Gastroesophageal sphincter (tissue), 4 donors: Measurements from ENCODE around the gene PPP1R14B. TPM values are rescaled to one million over a fixed set of nuclear protein-coding genes. Genes with fewer than 3 reads are reported as not detected.

Source experiments
- ATAC-seq: fragments of 150-250 bp; one replicate; pipeline ENCODE4 v1.9.1; 2016; ENCODE audit warnings: mild to moderate bottlenecking, moderate library complexity
- H3K27ac ChIP-seq, 4 donors: fragments of 200-600 bp; sonication (generic) in 3 of 4; 1 replicate in 3 of 4; 2 replicates in 1 of 4; pipeline ENCODE4 v1.5.1; 2016 to 2019
- H3K27me3 ChIP-seq: fragments of 200-600 bp; sonication (generic); one replicate; pipeline ENCODE4 v1.5.1; 2019
- H3K36me3 ChIP-seq, 2 donors: fragments of 200-600 bp; sonication (generic); one replicate each; pipeline ENCODE4 v1.5.1; 2019; ENCODE audit warnings: control low read depth in 1 of 2
- H3K4me1 ChIP-seq, 3 donors: fragments of 200-600 bp; sonication (generic); 1 replicate in 2 of 3; 2 replicates in 1 of 3; pipeline ENCODE4 v1.5.1; 2016 to 2019; ENCODE audit warnings: control low read depth in 2 of 3
- H3K4me3 ChIP-seq, 2 donors: fragments of 200-600 bp; sonication (generic); one replicate each; pipeline ENCODE4 v1.5.1; 2019; ENCODE audit warnings: mild to moderate bottlenecking in 1 of 2, moderate library complexity in 1 of 2
- H3K9me3 ChIP-seq, 3 donors: fragments of 200-600 bp; sonication (generic); one replicate each; pipeline ENCODE4 v1.5.1; 2017 to 2019; ENCODE audit warnings: control low read depth in 2 of 3
- EP300 ChIP-seq: sonication (generic); formaldehyde crosslinking; IDR thresholded peaks from one replicate; pipeline ENCODE4 v1.6.1; 2017; ENCODE audit warnings: antibody characterized with exemption, mild to moderate bottlenecking
- POLR2A ChIP-seq, 2 donors: fragments of 450-650 bp; IDR thresholded peaks; one replicate each; pipeline ENCODE4 v1.6.1; 2017; ENCODE audit warnings: antibody characterized with exemption in 2 of 2, mild to moderate bottlenecking in 2 of 2, moderate library complexity in 1 of 2
- POLR2AphosphoS5 ChIP-seq: sonication (generic); formaldehyde crosslinking; IDR thresholded peaks from one replicate; pipeline ENCODE4 v1.6.1; 2017; ENCODE audit warnings: antibody characterized with exemption
- WGBS, 2 donors: methylation state at CpG; one replicate each; pipeline ENCODE4 v1.1.5; 2018; ENCODE audit warnings: low coverage in 1 of 2; 5-methylcytosine and 5-hydroxymethylcytosine counted together
- total RNA-seq, 4 donors: library from RNA; depleted of rRNA; stranded (reverse); fragments of >200 nt; gene quantifications; one replicate each; pipeline ENCODE4 v1.1.0, GENCODE V29; 2016
- TF ChIP-seq, protein P1 (sequence below), 4 experiments: fragments of 200-600 bp in 2 of 4; fragments of 450-650 bp in 2 of 4; sonication (generic) in 1 of 4; IDR thresholded peaks; one replicate each; pipeline ENCODE4 v1.5.1; 2017 to 2019; ENCODE audit warnings: antibody characterized with exemption in 4 of 4, mild to moderate bottlenecking in 2 of 4, moderate library complexity in 2 of 4

PPP1R14B gene
- total RNA-seq, 4 donors from 2014 or later, result 37.2 to 123 (median 70.9) TPM

- no peak for ATAC-seq
- no peak for TF ChIP-seq EP300
- no peak for TF ChIP-seq POLR2AphosphoS5
- TF ChIP-seq, protein P1, sequence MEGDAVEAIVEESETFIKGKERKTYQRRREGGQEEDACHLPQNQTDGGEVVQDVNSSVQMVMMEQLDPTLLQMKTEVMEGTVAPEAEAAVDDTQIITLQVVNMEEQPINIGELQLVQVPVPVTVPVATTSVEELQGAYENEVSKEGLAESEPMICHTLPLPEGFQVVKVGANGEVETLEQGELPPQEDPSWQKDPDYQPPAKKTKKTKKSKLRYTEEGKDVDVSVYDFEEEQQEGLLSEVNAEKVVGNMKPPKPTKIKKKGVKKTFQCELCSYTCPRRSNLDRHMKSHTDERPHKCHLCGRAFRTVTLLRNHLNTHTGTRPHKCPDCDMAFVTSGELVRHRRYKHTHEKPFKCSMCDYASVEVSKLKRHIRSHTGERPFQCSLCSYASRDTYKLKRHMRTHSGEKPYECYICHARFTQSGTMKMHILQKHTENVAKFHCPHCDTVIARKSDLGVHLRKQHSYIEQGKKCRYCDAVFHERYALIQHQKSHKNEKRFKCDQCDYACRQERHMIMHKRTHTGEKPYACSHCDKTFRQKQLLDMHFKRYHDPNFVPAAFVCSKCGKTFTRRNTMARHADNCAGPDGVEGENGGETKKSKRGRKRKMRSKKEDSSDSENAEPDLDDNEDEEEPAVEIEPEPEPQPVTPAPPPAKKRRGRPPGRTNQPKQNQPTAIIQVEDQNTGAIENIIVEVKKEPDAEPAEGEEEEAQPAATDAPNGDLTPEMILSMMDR (IDR thresholded peaks at IDR 0.05), result no peak
- TF ChIP-seq POLR2A (IDR thresholded peaks at IDR 0.05), result no peak
- peaks cover 0 to 63% of the 10 kb centered on the region in 2 donors for H3K36me3 ChIP-seq
- no peaks in the 10 kb centered on the region for H3K27me3 ChIP-seq
- H3K4me3 ChIP-seq, result no peak overlapping the region
- peaks cover 0 to 38% (median 24%) of the 10 kb centered on the region in 3 donors for H3K4me1 ChIP-seq
- no peak overlapping the region for H3K27ac ChIP-seq
- no peaks in the 10 kb centered on the region for H3K9me3 ChIP-seq
- WGBS, 2 donors, result 80% methylated on average over 14 of the region's 35 CpGs; no CpG with 5 or more reads in 1 of the 2 donors
Measured at GRCh38 chr11:64255135-64256128, 8.7 kb upstream of the PPP1R14B start.

GRCh38 chr11:64254326-64254725 lies 7.6 kb upstream of the PPP1R14B start:
- Histone ChIP-seq H3K9me3 (no peaks in the 10 kb centered on the region), H3K27me3 (no peaks in the 10 kb centered on the region), H3K27ac (no peak overlapping the region), H3K4me3 (no peak overlapping the region), H3K36me3 (peaks cover 0 to 52% of the 10 kb centered on the region in 2 donors), H3K4me1 (peaks cover 0 to 41% (median 25%) of the 10 kb centered on the region in 3 donors)
- TF ChIP-seq EP300, result no peak
- ATAC-seq, result no peak
- 80% methylated on average over 1 of the region's 7 CpGs; no CpG with 5 or more reads in 1 of the 2 donors for WGBS, 2 donors

GRCh38 chr11:64253481-64253880 lies 6.7 kb upstream of the PPP1R14B start:
- no peak overlapping the region for H3K27ac ChIP-seq
- H3K27me3 ChIP-seq, result no peaks in the 10 kb centered on the region
- no CpG with 5 or more reads among the region's 5 CpGs for WGBS, 2 donors
- TF ChIP-seq POLR2AphosphoS5 (no peak), POLR2A (IDR thresholded peaks at IDR 0.05) (no peak), EP300 (no peak)
- TF ChIP-seq, protein P1 (IDR thresholded peaks at IDR 0.05), result no peak
- H3K9me3 ChIP-seq, result no peaks in the 10 kb centered on the region
- H3K4me3 ChIP-seq, result no peak overlapping the region
- ATAC-seq, result no peak
- H3K36me3 ChIP-seq, result peaks cover 0 to 44% of the 10 kb centered on the region in 2 donors
- H3K4me1 ChIP-seq, result peaks cover 0 to 41% (median 25%) of the 10 kb centered on the region in 3 donors

DNA sequence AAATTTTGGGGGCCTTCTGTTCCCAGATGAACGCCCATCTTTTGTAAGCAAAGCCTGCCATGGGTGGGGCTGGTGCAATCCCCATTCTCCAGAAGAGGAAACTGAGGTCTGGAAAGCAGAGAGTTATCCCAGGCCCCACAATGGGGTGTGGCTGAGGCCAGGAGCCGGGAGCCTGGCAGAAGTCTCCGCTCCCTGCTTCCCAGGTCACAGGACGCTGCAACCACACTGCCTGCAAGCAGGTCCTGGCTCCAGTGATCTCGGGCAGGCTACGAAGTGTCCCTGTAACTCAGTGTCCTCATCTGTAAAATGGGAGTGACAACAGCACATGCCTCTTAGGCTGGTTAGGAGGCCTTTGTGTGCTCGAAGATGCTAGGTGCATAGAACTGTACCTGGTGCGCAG lies 6.3 kb upstream of the PPP1R14B start:
- 62% methylated on average over 3 of the region's 8 CpGs; no CpG with 5 or more reads in 1 of the 2 donors for WGBS, 2 donors
- Histone ChIP-seq H3K27ac (peak overlapping the region in 3 of 4 donors; percentile 57 to 86 (median 83)), H3K36me3 (peaks cover 0 to 39% of the 10 kb centered on the region in 2 donors), H3K4me1 (peaks cover 0 to 41% (median 25%) of the 10 kb centered on the region in 3 donors), H3K4me3 (peak overlapping the region in 1 of 2 donors; percentile 93), H3K27me3 (no peaks in the 10 kb centered on the region), H3K9me3 (no peaks in the 10 kb centered on the region)
- ATAC-seq, result no peak
- TF ChIP-seq, protein P1 (IDR thresholded peaks at IDR 0.05), result no peak
- no peak for TF ChIP-seq POLR2A (IDR thresholded peaks at IDR 0.05)
- TF ChIP-seq EP300, result no peak
- no peak for TF ChIP-seq POLR2AphosphoS5

- TF ChIP-seq, protein P1 (IDR thresholded peaks at IDR 0.05), result peak in 3 of 4 experiments; percentile 17 to 44 (median 17)
- TF ChIP-seq POLR2AphosphoS5 (no peak), EP300 (no peak)
- H3K27me3 ChIP-seq, result no peaks in the 10 kb centered on the region
- H3K4me1 ChIP-seq, result peaks cover 0 to 49% (median 30%) of the 10 kb centered on the region in 3 donors
- H3K4me3 ChIP-seq, result peak overlapping the region; percentile 80 to 93
- H3K36me3 ChIP-seq, result peaks cover 0 to 31% of the 10 kb centered on the region in 2 donors
- no peak for ATAC-seq
- WGBS, 2 donors, result 0% methylated on average over 6 to 10 of the region's 23 CpGs
- H3K9me3 ChIP-seq, result no peaks in the 10 kb centered on the region
- peak overlapping the region in 3 of 4 donors; percentile 83 to 86 (median 84) for H3K27ac ChIP-seq
Measured at GRCh38 chr11:64252003-64252872, 5.5 kb upstream of the PPP1R14B start.
